Tibial nerve (tissue), 3 donors: Measurements from ENCODE around the gene ADAMTS3.

Experiments used
- EP300 ChIP-seq, 2 donors: sonication (generic); formaldehyde crosslinking; IDR thresholded peaks; one replicate each; pipeline ENCODE4 v1.6.1; 2017; ENCODE audit warnings: antibody characterized with exemption in 2 of 2, mild to moderate bottlenecking in 1 of 2
- POLR2A ChIP-seq, 2 donors: fragments of 450-650 bp; IDR thresholded peaks; one replicate each; pipeline ENCODE4 v1.6.1; 2017; ENCODE audit warnings: antibody characterized with exemption in 2 of 2, mild to moderate bottlenecking in 2 of 2, moderate library complexity in 2 of 2

GRCh38 chr4:72313121-72313520, 255.9 kb downstream of the ADAMTS3 start:
- TF ChIP-seq EP300 (IDR thresholded peaks at IDR 0.05) (no peak), POLR2A (IDR thresholded peaks at IDR 0.05) (no peak)
